ENCODE data around the gene IQCE. TPM values are rescaled to one million over a fixed set of nuclear protein-coding genes. Genes with fewer than 3 reads are reported as not detected.
A peak's percentile ranks its signal among the peaks of the same experiment; 100 is the strongest.

IQCE gene
- total RNA-seq, 1 experiment from 2014 or later, result 44.8 TPM

DNA sequence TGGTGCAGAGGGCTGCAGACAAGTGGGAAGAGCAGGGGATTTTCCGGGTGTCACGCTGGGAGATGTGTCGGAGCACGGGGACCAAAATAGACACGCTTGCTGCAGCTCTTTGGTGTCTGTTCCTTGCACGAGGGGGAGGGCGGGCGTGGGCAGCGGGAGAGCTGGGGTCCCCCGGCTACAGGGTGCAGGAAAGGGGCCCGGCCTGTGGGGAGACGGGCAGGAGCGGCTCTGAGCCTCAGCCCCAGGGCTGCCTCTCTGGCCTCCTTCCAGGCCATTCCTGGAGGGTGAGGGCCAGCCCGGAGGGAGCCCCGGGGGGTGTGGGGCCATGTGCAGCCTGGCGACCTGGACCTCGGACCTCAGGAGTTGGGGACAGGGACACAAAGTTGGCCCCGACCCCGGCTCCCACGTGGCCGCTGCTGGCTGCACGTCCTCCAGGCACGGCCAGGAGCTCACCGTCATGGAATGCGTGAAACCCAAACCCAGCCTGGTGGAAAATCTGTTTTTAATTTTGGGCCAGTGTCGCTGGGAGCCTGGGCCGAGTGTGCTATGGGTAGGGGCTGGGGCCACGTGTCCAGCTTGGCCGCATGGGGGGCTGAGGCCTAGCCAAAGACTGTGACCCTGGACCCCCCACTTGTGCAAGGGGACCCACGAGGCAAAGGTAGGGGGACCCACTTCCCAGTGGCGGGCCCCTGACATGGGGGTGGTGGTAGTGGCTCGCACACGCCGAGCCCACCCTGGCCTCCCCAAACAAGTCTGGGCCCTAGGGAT is 79.6 kb downstream of the IQCE start:
- H3K9me3 ChIP-seq (ENCODE audit: control insufficient read depth, insufficient read depth, low read depth, low read length), result no peaks in the 10 kb centered on the region
- H3K36me3 ChIP-seq (ENCODE audit: control insufficient read depth, insufficient read depth, low read length), result no peaks in the 10 kb centered on the region
- BruUV-seq (replicated peaks), result no TSS peak
- H3K4me1 ChIP-seq (ENCODE audit: control insufficient read depth, insufficient read depth, low read length), result peaks cover 91% of the 10 kb centered on the region
- H3K4me3 ChIP-seq (ENCODE audit: low read depth in 2 of 2, low read length in 2 of 2), result 0 out of 4 replicates have a peak overlapping the region, but pooled peaks of 1 of the 2 experiments have one; percentile 12
- TF ChIP-seq SIN3A (IDR thresholded peaks at IDR 0.05; ENCODE audit: borderline replicate concordance, insufficient read depth, low read depth, low read length) (no peak), TCF7L2 (IDR thresholded peaks at IDR 0.05; ENCODE audit: low read depth, low read length) (no peak), POLR2AphosphoS5 (IDR thresholded peaks at IDR 0.05; ENCODE audit: low read depth, low read length) (no peak)
- TF ChIP-seq, protein P1, sequence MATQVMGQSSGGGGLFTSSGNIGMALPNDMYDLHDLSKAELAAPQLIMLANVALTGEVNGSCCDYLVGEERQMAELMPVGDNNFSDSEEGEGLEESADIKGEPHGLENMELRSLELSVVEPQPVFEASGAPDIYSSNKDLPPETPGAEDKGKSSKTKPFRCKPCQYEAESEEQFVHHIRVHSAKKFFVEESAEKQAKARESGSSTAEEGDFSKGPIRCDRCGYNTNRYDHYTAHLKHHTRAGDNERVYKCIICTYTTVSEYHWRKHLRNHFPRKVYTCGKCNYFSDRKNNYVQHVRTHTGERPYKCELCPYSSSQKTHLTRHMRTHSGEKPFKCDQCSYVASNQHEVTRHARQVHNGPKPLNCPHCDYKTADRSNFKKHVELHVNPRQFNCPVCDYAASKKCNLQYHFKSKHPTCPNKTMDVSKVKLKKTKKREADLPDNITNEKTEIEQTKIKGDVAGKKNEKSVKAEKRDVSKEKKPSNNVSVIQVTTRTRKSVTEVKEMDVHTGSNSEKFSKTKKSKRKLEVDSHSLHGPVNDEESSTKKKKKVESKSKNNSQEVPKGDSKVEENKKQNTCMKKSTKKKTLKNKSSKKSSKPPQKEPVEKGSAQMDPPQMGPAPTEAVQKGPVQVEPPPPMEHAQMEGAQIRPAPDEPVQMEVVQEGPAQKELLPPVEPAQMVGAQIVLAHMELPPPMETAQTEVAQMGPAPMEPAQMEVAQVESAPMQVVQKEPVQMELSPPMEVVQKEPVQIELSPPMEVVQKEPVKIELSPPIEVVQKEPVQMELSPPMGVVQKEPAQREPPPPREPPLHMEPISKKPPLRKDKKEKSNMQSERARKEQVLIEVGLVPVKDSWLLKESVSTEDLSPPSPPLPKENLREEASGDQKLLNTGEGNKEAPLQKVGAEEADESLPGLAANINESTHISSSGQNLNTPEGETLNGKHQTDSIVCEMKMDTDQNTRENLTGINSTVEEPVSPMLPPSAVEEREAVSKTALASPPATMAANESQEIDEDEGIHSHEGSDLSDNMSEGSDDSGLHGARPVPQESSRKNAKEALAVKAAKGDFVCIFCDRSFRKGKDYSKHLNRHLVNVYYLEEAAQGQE (IDR thresholded peaks at IDR 0.05; ENCODE audit: insufficient read depth in 1 of 2, low read depth in 2 of 2, low read length in 1 of 2), result no peak
- TF ChIP-seq, protein P2, sequence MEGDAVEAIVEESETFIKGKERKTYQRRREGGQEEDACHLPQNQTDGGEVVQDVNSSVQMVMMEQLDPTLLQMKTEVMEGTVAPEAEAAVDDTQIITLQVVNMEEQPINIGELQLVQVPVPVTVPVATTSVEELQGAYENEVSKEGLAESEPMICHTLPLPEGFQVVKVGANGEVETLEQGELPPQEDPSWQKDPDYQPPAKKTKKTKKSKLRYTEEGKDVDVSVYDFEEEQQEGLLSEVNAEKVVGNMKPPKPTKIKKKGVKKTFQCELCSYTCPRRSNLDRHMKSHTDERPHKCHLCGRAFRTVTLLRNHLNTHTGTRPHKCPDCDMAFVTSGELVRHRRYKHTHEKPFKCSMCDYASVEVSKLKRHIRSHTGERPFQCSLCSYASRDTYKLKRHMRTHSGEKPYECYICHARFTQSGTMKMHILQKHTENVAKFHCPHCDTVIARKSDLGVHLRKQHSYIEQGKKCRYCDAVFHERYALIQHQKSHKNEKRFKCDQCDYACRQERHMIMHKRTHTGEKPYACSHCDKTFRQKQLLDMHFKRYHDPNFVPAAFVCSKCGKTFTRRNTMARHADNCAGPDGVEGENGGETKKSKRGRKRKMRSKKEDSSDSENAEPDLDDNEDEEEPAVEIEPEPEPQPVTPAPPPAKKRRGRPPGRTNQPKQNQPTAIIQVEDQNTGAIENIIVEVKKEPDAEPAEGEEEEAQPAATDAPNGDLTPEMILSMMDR (IDR thresholded peaks at IDR 0.05), result no peak
- intact Hi-C loops (cut with micrococcal nuclease; ENCODE audit: unreplicated experiment), result no loop called here
- ChIA-PET POLR2A (interaction anchor here (0.5 kb wide), 1 partner anchor 160 kb away, joined by 3 read pairs; no protein-coding TSS in a partner anchor), CTCF (interaction anchor here (0.6 kb wide), 1 partner anchor 52 kb away, joined by 3 read pairs; no protein-coding TSS in a partner anchor)
- DNase-seq (ENCODE audit: low read depth, low spot score) (no peak), ATAC-seq (peak; percentile 5; the same call in 1 of the 2 replicates)
- H3K27me3 ChIP-seq (ENCODE audit: control insufficient read depth, insufficient read depth, low read length), result no peaks in the 10 kb centered on the region
- H3K27ac ChIP-seq (ENCODE audit: low read length), result peak overlapping the region; percentile 96
- in situ Hi-C loops (cut with HindIII; ENCODE audit: low pct_unique_long_range_greater_than_20kb, low sequenced_read_pairs), result no loop called here

DNA sequence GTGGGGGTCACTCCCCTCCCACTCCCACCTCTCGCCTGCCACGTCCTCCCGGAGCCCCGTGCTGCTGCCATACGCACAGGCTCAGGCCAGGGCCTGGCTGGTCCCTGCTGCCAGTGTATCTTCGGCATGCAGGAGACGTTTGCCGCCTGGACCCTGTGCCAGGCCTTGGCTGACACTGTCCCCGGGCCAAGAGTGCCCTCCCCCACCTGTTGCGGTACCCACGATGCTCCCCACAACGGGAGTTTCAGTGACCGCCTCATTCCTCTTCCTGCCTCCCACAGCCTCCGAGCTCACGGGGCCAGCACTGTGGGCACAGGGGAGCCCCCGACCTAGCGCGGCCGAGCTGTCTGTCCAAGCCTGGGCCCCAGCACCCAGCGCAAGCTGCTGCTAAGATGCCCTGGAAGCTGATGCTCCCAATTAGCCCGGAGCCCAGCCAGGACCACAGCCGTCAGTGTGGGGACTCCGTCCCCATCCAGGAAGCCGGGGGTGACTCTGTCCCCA is 80.5 kb downstream of the IQCE start:
- Histone ChIP-seq H3K27me3 (ENCODE audit: control insufficient read depth, insufficient read depth, low read length) (no peaks in the 10 kb centered on the region), H3K9me3 (ENCODE audit: control insufficient read depth, insufficient read depth, low read depth, low read length) (no peaks in the 10 kb centered on the region), H3K4me3 (ENCODE audit: low read depth in 2 of 2, low read length in 2 of 2) (no peak overlapping the region), H3K27ac (ENCODE audit: low read length) (peak overlapping the region; percentile 96), H3K4me1 (ENCODE audit: control insufficient read depth, insufficient read depth, low read length) (peaks cover 94% of the 10 kb centered on the region), H3K36me3 (ENCODE audit: control insufficient read depth, insufficient read depth, low read length) (no peaks in the 10 kb centered on the region)
- peak; percentile 19 for ATAC-seq
- intact Hi-C loops (cut with micrococcal nuclease; ENCODE audit: unreplicated experiment) (no loop called here), in situ Hi-C loops (cut with HindIII; ENCODE audit: low pct_unique_long_range_greater_than_20kb, low sequenced_read_pairs) (no loop called here)
- no peak for DNase-seq (ENCODE audit: low read depth, low spot score)
- no TSS peak for BruUV-seq (replicated peaks)
- ChIA-PET POLR2A (interaction anchor here (0.5 kb wide), 1 partner anchor 161 kb away, joined by 3 read pairs; no protein-coding TSS in a partner anchor), CTCF (no interaction called here)
- TF ChIP-seq, protein P2 (IDR thresholded peaks at IDR 0.05), result no peak
- TF ChIP-seq POLR2AphosphoS5 (IDR thresholded peaks at IDR 0.05; ENCODE audit: low read depth, low read length) (no peak), SIN3A (IDR thresholded peaks at IDR 0.05; ENCODE audit: borderline replicate concordance, insufficient read depth, low read depth, low read length) (no peak), TCF7L2 (IDR thresholded peaks at IDR 0.05; ENCODE audit: low read depth, low read length) (no peak)
- TF ChIP-seq, protein P1 (IDR thresholded peaks at IDR 0.05; ENCODE audit: insufficient read depth in 1 of 2, low read depth in 2 of 2, low read length in 1 of 2), result no peak
